HG03565 (cell line): ENCODE data around the gene POLR3A.

Source experiments
- ATAC-seq: cut with Tn5 transposase; IDR thresholded peaks from one replicate; pipeline ENCODE4 v1.9.1; 2021; ENCODE audit warnings: mild to moderate bottlenecking, moderate library complexity; ENCODE audit not compliant: unreplicated experiment

POLR3A gene

DNA sequence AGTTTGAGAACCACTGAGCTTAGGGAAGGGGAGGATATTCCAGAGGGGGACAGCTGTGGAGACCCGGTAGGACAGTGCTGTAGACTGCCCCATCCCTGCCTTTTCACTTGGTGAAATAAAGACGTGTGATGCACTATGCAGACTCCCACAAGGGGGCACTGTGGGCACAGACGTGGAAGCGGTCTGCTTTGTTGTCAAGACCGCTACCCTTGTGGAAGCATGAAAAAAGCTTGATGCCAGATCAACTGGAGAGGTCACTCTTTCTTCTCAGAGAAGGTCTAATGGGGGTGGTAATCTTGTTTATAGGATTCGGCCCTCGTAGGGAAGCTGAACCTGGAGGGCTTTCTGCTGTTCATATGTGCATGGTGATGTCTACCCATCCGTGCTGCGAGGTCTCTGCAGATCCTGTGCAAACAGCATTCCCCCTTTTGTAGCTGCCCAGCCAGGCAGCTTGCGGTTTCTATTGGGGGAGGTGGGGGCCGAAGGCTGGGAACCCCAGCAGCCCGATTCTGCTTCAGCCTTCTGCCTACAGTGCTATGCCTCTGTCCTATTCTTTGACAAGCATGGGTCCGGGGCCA, 18.1 kb upstream of the POLR3A start:
- ATAC-seq, result no peak

DNA sequence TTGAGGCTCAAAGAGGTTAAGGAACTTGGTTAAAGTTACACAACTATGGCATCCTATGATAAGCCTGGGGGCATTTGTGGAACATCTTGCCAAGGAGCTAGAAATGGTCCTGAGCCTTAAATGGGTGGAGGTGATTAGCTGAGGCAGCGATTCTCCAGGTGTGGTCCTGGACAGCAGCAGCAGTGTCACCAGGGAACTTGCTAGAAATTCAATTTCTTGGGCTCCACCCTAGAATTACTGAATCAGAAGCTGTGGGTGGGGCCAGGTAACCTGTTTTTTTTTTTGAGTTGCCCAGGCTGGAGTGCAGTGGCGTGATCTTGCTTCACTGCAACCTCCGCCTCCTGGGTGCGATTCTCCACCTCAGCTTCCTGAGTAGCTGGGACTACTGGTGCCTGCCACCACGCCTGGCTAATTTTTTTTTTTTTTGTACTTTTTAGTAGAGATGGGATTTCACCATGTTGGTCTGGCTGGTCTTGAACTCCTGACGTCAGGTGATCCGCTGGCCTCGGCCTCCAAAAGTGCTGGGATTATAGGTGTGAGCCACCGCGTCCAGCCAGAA, 17.5 kb upstream of the POLR3A start:
- no peak for ATAC-seq

DNA sequence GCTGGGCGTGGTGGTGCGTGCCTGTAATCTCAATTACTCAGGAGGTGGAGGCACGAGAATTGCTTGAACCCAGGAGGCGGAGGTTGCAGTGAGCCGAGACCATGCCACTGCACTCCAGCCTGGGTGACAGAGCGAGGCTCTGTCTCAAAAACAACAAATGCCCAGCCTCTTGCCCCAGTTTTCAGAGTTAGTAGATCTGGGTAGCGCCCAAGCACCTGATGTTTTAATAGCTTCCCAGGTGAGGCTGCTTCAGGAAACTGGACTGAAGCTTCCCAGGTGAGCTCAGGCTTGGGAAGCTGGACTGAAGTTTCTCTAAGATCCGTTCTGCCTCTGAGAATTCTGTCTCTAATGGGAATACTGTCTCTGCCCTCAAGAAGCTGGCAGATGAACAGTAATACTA, 16.5 kb upstream of the POLR3A start:
- no peak for ATAC-seq

- ATAC-seq, result peak; percentile 47
These were observed 15.9 kb upstream of the POLR3A start for GRCh38 chr10:78045237-78045636.

- ATAC-seq, result no peak
These were observed 15.4 kb upstream of the POLR3A start for GRCh38 chr10:78044699-78045098.

GRCh38 chr10:78044179-78044578, 14.9 kb upstream of the POLR3A start:
- ATAC-seq, result no peak

DNA sequence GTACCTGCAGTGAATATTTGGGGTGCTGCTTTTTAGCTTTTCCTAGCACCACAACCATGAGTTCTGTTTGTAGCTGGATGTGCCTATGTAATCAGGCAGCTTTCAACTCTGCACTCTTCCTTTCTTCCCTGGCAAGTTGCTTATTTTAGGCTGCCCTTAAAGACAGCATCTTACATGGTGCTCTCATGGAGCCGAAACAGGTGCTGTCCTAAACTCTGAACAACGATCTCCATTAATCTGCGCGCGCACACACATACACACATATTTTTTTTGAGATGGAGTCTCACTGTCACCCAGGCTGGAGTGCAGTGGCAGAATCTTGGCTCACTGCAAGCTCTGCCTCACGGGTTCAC, 13.4 kb upstream of the POLR3A start:
- no peak for ATAC-seq

DNA sequence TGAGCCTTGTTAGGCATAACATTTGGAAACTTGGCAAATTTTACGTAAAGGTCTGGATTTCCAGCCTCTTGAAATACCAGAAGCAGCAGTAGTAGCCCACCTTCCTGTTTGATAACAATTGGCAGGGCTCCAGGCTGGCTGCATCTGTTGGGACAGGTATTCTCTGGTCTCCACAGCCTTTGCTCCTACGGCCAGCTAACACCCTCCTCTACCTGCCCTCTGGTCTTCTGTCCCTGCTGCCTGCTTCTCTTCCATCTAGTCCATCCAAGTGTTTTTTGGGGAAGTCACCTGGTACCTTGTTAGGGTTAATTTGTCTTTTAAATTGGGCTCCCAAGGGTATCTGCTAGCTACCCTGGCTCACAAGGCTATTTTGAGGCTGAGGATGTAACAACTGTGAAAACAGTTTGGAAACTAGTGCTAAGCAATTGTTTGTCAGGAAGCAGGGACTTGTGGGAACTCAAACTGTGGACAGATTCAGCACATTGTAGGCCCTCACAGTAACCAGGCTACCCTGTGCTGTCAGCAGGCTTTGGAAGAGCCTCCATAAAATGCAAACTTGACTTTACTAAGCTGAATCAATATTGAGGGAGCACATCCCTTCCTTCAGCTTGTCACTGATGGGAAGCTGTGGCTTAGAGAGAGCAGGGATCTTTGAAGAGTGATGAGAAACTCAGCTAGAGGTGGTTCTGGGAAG, 12.9 kb upstream of the POLR3A start:
- no peak for ATAC-seq

- no peak for ATAC-seq
These were observed 12.1 kb upstream of the POLR3A start for GRCh38 chr10:78041170-78042057.

DNA sequence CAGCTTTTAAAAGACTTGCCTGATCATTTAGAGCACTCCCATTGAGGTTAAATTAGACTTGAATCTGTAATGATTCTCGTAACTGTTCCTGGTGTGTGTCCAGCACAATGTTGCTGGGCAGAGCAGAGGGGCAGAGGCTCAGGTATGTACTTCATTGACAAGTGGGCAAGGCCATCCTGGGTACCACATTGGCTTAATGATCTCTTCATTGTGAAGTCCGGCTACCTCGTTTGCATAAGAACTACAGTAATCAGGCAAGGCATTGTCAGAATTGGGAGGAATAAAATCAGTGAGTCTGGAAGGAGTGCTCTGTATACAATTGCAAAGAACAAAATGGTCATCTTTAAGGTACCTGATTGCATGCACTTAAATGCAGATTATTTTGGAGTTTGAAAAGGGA, 10.4 kb upstream of the POLR3A start:
- no peak for ATAC-seq

DNA sequence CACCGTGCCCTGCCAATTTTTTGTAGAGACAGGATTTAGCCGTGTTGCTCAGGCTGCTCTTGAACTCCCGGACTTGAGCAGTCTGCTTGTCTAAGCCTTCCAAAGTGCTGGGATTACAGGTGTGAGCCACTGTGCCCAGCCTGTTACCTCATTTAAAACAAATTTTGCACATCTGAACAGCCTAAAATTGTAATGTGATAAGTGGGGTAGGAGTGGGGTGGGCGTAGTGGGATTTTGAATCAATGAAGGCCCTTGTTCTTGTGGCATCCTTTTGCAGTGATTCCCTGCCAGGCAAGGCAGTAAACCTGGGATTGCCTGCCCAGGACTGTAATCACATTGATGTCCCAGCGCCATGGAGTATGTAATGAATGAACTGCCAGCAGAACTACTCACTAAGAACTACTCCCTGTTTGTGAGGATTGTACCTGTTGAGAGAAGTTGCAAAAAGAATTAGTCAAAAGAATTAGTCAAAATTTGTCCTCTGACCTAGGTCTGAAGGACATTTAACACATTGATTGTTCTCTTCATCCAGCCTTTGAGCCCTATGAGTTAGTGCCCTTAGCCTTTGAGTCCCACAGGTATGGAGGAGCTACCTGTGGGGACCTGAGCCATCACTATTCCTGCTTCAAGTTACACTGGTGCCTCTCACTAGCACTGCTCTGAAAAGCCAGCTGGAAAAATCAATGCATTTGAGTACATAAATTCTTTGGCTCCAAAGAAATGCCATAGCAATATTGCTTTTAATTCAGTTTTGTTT, 9.7 kb upstream of the POLR3A start:
- ATAC-seq, result no peak

- no peak for ATAC-seq
These were observed 8.8 kb upstream of the POLR3A start for GRCh38 chr10:78038105-78038504.

- ATAC-seq, result no peak
These were observed 6.7 kb upstream of the POLR3A start for GRCh38 chr10:78035933-78036583.

DNA sequence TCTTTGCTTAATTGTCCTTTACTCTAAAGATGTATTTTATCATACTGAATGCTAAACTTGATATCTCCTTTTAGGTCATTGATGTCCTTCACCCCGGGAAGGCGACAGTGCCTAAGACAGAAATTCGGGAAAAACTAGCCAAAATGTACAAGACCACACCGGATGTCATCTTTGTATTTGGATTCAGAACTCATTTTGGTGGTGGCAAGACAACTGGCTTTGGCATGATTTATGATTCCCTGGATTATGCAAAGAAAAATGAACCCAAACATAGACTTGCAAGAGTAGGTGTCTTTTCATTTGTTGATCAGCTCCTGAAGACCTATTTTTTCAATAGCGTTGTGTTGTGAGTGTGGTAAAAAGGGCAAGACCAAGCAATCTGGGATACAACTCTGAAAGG, 6.1 kb upstream of the POLR3A start:
- ATAC-seq, result no peak

- no peak for ATAC-seq
These were observed 5.7 kb upstream of the POLR3A start for GRCh38 chr10:78035025-78035424.

DNA sequence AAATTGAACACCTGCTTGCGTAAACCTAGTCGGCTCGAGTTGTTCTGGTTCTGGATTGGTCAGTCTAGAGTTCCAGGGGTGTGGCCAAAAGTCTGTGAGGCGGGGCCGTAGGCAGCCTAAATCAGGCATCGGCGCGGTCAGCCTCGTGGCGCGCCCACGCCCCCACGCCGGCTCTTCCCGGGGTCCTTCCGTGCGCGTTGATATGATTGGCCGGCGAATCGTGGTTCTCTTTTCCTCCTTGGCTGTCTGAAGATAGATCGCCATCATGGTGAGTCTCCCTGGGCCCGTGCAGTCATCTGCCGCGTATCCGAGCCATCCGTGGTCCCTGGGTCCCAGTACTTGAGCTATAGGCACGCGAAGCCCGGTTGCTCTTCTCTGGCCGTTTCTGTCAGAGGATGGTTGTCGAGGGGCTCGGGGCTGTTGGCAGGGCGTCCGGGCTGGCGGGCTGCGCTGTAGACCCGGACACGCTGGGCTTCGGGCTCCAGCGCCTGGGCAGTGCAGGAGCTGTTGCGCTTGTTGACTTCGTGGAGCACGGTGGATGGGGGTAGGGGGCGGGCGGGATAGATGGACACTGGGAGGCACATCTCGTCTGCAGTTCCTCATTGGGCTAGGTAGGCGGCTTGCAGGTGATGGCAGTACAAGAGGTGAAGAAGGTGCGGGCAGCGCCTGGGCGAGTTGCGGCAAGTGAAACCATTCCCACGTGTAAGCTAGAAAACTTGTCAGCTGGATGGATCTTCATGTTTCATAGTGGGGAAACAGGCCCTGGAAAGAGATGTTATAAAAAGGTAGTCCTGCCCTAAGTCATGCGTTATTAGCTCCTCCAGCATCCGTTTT, 4.5 kb upstream of the POLR3A start, which contains the start of gene RPS24:
TSS of gene RPS24 (plus strand) at position 227 of the 834 bp plus-strand sequence. CDS start at position 266, 39 bp downstream.
- peak; percentile 73 for ATAC-seq

DNA sequence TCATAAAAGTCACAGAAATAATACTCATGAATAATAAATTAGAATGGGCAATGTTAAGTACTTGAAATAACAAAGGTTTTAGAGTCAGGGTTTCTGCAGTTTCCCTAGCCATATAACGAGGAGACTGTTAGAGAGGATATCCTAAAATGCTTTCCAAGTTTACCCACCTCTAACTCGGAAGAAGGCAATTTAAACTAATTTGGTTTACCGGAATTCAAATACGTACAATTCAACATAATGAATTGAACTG, 4.0 kb upstream of the POLR3A start:
- ATAC-seq, result no peak

GRCh38 chr10:78028438-78029268, 662 bp downstream of the POLR3A start:
- ATAC-seq, result no peak
